AG09319 (cell line): Measurements from ENCODE around the gene TUBA8.
"Not testable (repeated sequence)": the region's sequence is repeated elsewhere in the genome, so short reads cannot be mapped to it uniquely, and the experiment has no call there.

Experiments
- DNase-seq: peaks from one replicate; pipeline ENCODE4 v3.0.0-alpha.2; 2010; ENCODE audit warnings: low read depth; ENCODE audit errors: extremely low read depth
- CTCF ChIP-seq: IDR thresholded peaks from 2 replicates; pipeline ENCODE4 v1.5.1; 2011; ENCODE audit warnings: low read depth, mild to moderate bottlenecking, inconsistent platforms, low read length, moderate library complexity

TUBA8 gene

GRCh38 chr22:18067121-18067520 lies 43.5 kb upstream of the TUBA8 start:
- TF ChIP-seq CTCF, result no peak
- DNase-seq, result no peak

DNA sequence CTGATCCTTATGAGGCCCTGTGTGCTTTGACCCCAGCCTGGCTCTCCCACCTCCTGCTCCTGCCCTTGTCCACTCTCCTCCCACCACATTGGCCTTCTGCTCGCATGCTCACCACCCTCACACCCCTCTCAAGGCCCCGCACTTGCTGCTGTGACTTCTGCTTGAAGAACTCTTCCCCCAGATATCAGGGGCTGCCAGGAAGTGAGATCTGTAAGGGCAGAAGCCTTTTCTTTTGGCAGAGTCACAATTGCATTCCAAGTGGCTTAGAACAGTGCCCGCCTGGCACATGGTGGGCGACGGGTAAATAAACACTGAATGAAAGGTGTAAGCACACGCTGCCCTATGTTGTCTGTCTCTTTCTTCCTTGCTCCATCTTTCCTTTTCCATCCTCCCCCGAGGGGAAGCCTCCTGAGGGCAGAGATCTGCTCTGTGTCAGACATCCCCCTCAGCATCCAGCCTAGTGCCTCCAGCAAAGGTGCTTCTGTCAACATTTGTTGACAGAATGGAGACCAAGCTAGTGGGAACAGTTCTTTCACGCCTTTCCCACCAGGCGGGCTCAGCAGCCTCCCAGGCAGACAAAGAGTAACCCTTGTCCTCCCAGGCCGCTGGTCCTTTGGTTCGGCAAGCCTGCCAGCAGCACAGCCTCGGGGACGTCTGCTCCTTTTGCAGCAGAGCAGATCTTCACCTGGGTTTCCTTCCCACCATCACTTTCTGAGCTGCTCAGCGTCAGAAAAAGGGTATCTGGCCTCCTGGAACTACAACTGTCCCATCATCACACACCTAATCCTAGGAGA lies 42.9 kb upstream of the TUBA8 start:
- no peak for DNase-seq
- TF ChIP-seq CTCF, result no peak

GRCh38 chr22:18068381-18068988 lies 42.1 kb upstream of the TUBA8 start:
- DNase-seq, result no peak

DNA sequence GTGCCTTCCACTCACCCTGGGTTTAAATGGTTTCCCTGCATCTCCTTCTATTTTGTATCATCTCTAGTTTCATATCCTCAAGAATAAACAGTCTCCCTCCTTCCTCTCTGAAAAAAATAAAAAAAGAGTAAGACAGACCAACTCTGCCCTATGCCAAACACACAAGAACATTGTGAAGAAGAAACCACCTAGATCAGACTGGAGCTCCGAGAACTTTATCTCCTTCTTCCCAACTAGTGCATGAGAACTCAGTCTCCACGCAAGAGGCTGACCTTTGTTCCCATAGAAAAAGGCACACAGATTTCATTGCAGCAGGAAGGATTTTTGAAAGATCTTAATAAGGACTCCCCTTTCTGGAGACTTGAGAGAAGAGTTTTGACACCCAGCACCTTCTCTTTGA lies 41.6 kb upstream of the TUBA8 start:
- no peak for TF ChIP-seq CTCF
- no peak for DNase-seq

More at GRCh38 chr22:18068381-18068988, 42.1 kb upstream of the TUBA8 start:
- no peak for TF ChIP-seq CTCF

GRCh38 chr22:18070041-18070440 lies 40.6 kb upstream of the TUBA8 start:
- no peak for DNase-seq
- no peak for TF ChIP-seq CTCF

DNA sequence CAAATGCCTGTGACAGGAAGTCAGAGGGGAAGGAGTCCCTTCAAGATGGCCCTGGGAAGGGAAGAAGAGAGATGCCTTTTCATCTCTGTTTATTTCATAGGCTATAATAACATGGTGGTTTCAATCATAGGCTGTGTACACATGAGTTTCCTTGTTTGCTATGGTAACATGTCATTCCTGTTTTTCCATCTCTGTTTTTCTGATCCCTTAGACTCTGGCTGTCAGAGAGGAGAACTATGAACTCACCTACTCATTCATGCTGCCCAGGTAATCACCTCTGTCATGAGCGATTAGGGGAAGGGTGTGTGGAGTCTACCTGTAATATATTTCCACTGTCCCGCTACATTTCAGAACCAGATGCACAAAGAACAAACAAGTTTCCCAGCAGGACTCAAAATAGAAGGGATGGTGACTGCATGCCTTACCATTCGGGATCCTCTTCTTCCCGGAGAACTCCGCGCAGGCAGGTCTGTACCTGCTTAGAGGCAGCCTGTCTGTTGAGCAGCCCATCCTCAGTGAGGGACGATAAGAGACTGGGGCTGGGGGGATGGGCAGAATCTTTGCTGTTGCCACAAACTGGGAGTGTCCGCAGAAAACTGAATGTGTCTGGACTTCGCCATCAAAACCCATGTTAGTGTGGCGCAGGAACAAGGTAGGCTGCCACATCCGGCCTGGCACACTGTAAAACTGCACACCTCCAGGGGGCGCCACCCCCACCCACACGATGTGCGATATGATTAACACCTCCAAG lies 39.9 kb upstream of the TUBA8 start:
- peak; percentile 16; the same call in 1 of the 2 replicates for TF ChIP-seq CTCF
- DNase-seq, result no peak

DNA sequence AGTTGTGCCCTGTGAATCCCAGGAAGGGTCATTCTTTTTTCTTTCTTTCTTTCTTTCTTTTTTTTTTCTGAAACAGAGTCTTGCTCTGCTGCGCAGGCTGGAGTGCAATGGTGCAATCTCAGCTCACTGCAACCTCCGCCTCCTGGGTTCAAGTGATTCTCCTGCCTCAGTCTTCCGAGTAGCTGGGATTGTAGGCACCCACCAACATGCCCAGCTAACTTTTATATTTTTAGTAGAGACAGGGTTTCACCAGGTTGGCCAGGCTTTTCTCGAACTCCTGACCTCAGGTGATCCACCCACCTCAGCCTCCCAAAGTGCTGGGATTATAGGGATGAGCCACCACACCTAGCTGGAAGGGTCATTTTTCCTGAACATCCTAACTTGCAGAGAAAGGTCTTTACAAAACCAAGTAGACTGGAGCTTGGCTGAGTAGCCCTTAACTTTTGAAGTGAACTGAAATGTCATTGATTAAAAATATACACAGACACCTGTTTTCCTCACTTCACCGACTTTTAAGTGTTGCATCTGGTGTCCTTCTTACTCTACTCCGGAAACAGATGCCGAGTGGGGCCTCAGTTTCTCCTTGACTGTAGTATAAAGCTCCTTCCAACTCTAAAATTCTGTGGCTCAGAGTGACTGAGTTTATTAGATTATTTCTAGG lies 39.2 kb upstream of the TUBA8 start:
- not testable (repeated sequence) for DNase-seq
